CD8-positive, alpha-beta memory T cell (primary cell): Measurements from ENCODE around the gene MARK1. TPM values are rescaled to one million over a fixed set of nuclear protein-coding genes. Genes with fewer than 3 reads are reported as not detected.

Source experiments
- CTCF ChIA-PET: fragments of 350-600 bp; sonication (Branson Sonifier 250); formaldehyde crosslinking; loops from one replicate; lab custom pipeline; 2021; ENCODE audit warnings: antibody characterized with exemption; lab: Charles Lee
- POLR2A ChIA-PET: fragments of 350-600 bp; sonication (Branson Sonifier 250); formaldehyde crosslinking; loops from one replicate; lab custom pipeline; 2021; ENCODE audit warnings: antibody characterized with exemption; lab: Charles Lee
- DNase-seq, 5 donors: peaks; one replicate each; pipeline versions ENCODE4 v3.0.0 to v3.0.0-alpha.2; 2020 to 2022; ENCODE audit warnings: mixed read lengths in 1 of 5
- H3K27ac ChIP-seq: one replicate; pipeline ENCODE4 v1.7.0; 2013; ENCODE audit warnings: low read depth, mild to moderate bottlenecking, low read length, moderate library complexity
- H3K27me3 ChIP-seq: 2 replicates; pipeline ENCODE4 v1.7.0; 2013; ENCODE audit warnings: low read length, mild to moderate bottlenecking; ENCODE audit not compliant: insufficient read depth, poor library complexity, severe bottlenecking
- H3K36me3 ChIP-seq: 2 replicates; pipeline ENCODE4 v1.7.0; 2013; ENCODE audit warnings: mild to moderate bottlenecking, low read length, moderate library complexity; ENCODE audit not compliant: insufficient read depth
- H3K4me1 ChIP-seq: 2 replicates; pipeline ENCODE4 v1.7.0; 2013; ENCODE audit warnings: mild to moderate bottlenecking, low read length, moderate library complexity; ENCODE audit not compliant: insufficient read depth
- H3K4me3 ChIP-seq: 2 replicates; pipeline ENCODE4 v1.7.0; 2013; ENCODE audit warnings: mild to moderate bottlenecking, low read length
- H3K9me3 ChIP-seq: 2 replicates; pipeline ENCODE4 v1.7.0; 2013; ENCODE audit warnings: mild to moderate bottlenecking, low read length
- H3K27ac Mint-ChIP-seq, 8 donors: one replicate each; pipeline ENCODE4 v1.8.0; 2020 to 2021; ENCODE audit warnings: mixed read lengths in 8 of 8, mild to moderate bottlenecking in 6 of 8, inconsistent platforms in 3 of 8, moderate library complexity in 3 of 8
- H3K27me3 Mint-ChIP-seq, 2 donors: one replicate each; pipeline ENCODE4 v1.8.0; 2020 to 2021; ENCODE audit warnings: mixed read lengths in 2 of 2, mild to moderate bottlenecking in 1 of 2, moderate library complexity in 1 of 2
- H3K36me3 Mint-ChIP-seq, 3 donors: one replicate each; pipeline ENCODE4 v1.8.0; 2020 to 2021; ENCODE audit warnings: mixed read lengths in 3 of 3, inconsistent platforms in 1 of 3, mild to moderate bottlenecking in 1 of 3
- H3K4me1 Mint-ChIP-seq, 3 donors: one replicate each; pipeline ENCODE4 v1.8.0; 2020 to 2021; ENCODE audit warnings: mixed read lengths in 3 of 3, inconsistent platforms in 1 of 3, mild to moderate bottlenecking in 1 of 3
- H3K4me3 Mint-ChIP-seq, 7 donors: one replicate each; pipeline ENCODE4 v1.8.0; 2020 to 2021; ENCODE audit warnings: mixed read lengths in 7 of 7, mild to moderate bottlenecking in 6 of 7, moderate library complexity in 4 of 7, inconsistent platforms in 2 of 7
- H3K9me3 Mint-ChIP-seq, 5 donors: one replicate each; pipeline ENCODE4 v1.8.0; 2020 to 2022; ENCODE audit warnings: mixed read lengths in 5 of 5, mild to moderate bottlenecking in 3 of 5, moderate library complexity in 2 of 5, inconsistent platforms in 1 of 5
- polyA plus RNA-seq: library from polyadenylated mRNA; unstranded; fragments of 300-500 nt; fragmentation: Illumina TruSeq; gene quantifications from one replicate; pipeline ENCODE4 v1.2.3, GENCODE V29; 2021
- total RNA-seq, 2 experiments: library from RNA; stranded (reverse); gene quantifications; one replicate each; pipeline ENCODE4 v1.2.3, GENCODE V29; 2021

The MARK1 gene
- total and polyA plus RNA-seq, 3 experiments from 2014 or later: 0.09 TPM; not detected in 2

DNA sequence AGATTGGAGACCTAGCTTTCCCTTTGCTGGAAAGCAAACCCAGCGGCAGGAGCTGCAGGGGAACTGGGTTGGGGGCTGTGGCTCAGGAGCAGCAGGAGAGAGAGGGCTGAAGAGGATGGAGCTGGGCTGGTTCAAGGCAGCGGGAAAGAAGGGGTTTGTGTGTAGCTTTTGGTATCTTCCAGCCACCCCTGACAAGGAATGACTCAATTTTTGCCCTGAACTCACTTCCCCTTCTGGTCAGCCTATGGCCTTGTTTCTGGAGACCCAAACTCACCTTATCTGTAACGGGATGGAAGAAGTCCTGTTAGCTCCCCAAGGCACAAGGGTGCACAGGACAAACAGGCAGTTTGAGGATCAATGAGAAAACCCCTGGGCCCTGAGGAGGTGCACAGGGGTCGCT is 175.4 kb downstream of the MARK1 start:
- Mint-ChIP-seq H3K4me3 (no peak overlapping the region), H3K27me3 (peaks cover 14 to 36% of the 10 kb centered on the region in 2 donors), H3K9me3 (peaks cover 0 to 2% (median 0%) of the 10 kb centered on the region in 5 donors), H3K4me1 (no peaks in the 10 kb centered on the region), H3K36me3 (no peaks in the 10 kb centered on the region), H3K27ac (no peak overlapping the region)
- no peaks in the 10 kb centered on the region for H3K4me1 ChIP-seq
- no peak for DNase-seq
- H3K4me3 ChIP-seq: no peak overlapping the region
- H3K9me3 ChIP-seq: no peaks in the 10 kb centered on the region
- H3K27ac ChIP-seq: no peak overlapping the region
- H3K36me3 ChIP-seq: no peaks in the 10 kb centered on the region
- no peaks in the 10 kb centered on the region for H3K27me3 ChIP-seq
- ChIA-PET CTCF (no interaction called here), POLR2A (no interaction called here)

DNA sequence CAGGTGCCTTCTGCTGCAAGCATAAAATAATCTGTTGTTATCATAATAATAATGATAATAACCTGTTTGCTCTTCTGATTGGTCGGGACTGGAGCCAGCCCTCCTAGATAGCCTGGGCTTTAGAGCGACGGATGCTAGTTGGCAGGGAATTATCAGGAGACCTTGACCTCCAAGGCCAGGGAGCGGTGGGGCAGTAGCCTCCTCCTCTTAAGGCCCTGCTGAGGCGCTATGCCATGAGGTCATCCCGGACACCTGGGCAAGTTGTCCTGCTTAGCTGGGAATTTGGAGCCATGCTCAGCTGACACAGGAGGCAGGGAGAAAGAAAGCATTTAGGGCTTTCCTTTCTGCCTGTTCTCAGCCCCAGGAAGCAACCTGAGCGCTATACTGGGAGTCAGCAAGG is 177.8 kb downstream of the MARK1 start:
- DNase-seq: no peak

DNA sequence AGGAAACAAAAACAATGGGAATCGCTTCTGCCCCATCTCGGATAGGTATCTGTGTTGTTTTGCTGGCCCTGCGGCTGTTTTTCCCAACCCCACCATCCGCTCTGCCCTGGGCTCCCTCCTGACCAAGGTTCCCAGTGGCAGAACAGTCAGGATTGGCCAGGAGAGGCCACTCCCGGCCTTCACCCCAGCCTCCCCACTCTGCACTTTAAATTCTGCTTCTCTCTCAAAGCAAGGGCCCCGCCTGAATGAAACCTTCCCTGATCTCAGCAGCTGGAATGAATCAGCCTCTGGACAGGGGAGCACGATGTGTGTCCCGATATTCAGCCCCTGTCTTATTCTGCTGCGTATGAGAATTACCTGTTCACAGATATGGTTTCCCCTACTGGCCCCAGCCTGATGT is 178.5 kb downstream of the MARK1 start:
- no peak overlapping the region for H3K4me3 Mint-ChIP-seq
- H3K27ac Mint-ChIP-seq: peak overlapping the region in 1 of 8 donors; percentile 8
- no peak overlapping the region for H3K4me3 ChIP-seq
- H3K27ac ChIP-seq: no peak overlapping the region
- ChIA-PET CTCF (no interaction called here), POLR2A (no interaction called here)
- H3K4me1 Mint-ChIP-seq: no peaks in the 10 kb centered on the region
- no peaks in the 10 kb centered on the region for H3K36me3 ChIP-seq
- no peak for DNase-seq
- peaks cover 11 to 33% of the 10 kb centered on the region in 2 donors for H3K27me3 Mint-ChIP-seq
- H3K9me3 Mint-ChIP-seq: peaks cover 0 to 2% (median 0%) of the 10 kb centered on the region in 5 donors
- H3K36me3 Mint-ChIP-seq: no peaks in the 10 kb centered on the region
- no peaks in the 10 kb centered on the region for H3K4me1 ChIP-seq
- no peaks in the 10 kb centered on the region for H3K27me3 ChIP-seq
- no peaks in the 10 kb centered on the region for H3K9me3 ChIP-seq

More for the DNA sequence above, 177.8 kb downstream of the MARK1 start:
- H3K9me3 Mint-ChIP-seq: peaks cover 0 to 2% (median 0%) of the 10 kb centered on the region in 5 donors
- no peak overlapping the region for H3K4me3 Mint-ChIP-seq
- H3K27me3 ChIP-seq: no peaks in the 10 kb centered on the region
- H3K4me1 ChIP-seq: no peaks in the 10 kb centered on the region
- ChIA-PET POLR2A (no interaction called here), CTCF (no interaction called here)
- no peak overlapping the region for H3K27ac Mint-ChIP-seq
- H3K36me3 ChIP-seq: no peaks in the 10 kb centered on the region
- no peak overlapping the region for H3K27ac ChIP-seq
- H3K36me3 Mint-ChIP-seq: no peaks in the 10 kb centered on the region
- no peaks in the 10 kb centered on the region for H3K4me1 Mint-ChIP-seq
- no peak overlapping the region for H3K4me3 ChIP-seq
- peaks cover 14 to 33% of the 10 kb centered on the region in 2 donors for H3K27me3 Mint-ChIP-seq
- H3K9me3 ChIP-seq: no peaks in the 10 kb centered on the region

DNA sequence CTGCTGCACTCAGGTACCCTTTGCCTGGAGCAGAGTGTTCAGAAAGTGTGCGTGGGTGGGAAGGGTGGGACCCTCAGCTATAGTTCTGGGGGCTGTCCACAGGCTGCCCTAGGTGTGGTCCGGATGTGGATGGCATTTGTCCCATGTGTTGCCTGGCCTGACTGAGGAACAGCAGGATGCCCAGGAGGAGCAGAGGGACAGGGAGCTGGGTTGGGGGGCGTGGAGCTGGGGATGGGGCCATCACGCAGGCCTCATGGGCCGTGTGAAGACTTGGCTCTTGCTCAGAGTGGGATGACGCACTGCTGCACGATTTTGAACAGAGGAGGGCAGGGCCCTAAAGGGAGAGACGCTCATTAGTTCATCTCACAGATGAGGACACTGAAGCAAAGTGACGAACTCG is 179.2 kb downstream of the MARK1 start:
- no peaks in the 10 kb centered on the region for H3K4me1 Mint-ChIP-seq
- DNase-seq: no peak
- no peak overlapping the region for H3K27ac ChIP-seq
- H3K27me3 ChIP-seq: no peaks in the 10 kb centered on the region
- POLR2A ChIA-PET: no interaction called here
- no peak overlapping the region for H3K4me3 ChIP-seq
- no peaks in the 10 kb centered on the region for H3K9me3 ChIP-seq
- CTCF ChIA-PET: no interaction called here
- H3K36me3 Mint-ChIP-seq: no peaks in the 10 kb centered on the region
- no peaks in the 10 kb centered on the region for H3K4me1 ChIP-seq
- no peak overlapping the region for H3K4me3 Mint-ChIP-seq
- H3K9me3 Mint-ChIP-seq: peaks cover 0 to 2% (median 0%) of the 10 kb centered on the region in 5 donors
- H3K27ac Mint-ChIP-seq: no peak overlapping the region
- peaks cover 8 to 27% of the 10 kb centered on the region in 2 donors for H3K27me3 Mint-ChIP-seq
- H3K36me3 ChIP-seq: no peaks in the 10 kb centered on the region

DNA sequence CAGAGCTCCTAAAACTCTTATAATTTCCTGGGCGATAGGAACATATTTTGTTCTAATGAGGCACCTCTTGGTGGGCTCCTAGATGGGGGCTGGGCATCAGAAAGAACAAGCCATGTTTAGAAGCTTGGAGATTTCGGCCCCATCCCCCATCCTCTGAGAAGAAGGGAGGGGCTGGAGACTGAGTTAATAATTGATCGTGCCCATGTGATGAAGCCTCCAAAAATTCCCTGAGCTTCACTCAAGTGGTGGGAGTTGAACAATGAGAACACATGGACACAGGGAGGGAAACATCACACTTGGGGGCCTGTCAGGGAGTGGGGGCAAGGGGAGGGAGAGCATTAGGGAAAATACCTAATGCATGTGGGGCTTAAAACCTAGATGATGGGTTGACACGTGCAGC is 180.3 kb downstream of the MARK1 start:
- no peak for DNase-seq
- no peaks in the 10 kb centered on the region for H3K9me3 ChIP-seq
- POLR2A ChIA-PET: no interaction called here
- CTCF ChIA-PET: no interaction called here
- H3K4me3 Mint-ChIP-seq: no peak overlapping the region
- no peak overlapping the region for H3K27ac ChIP-seq
- no peak overlapping the region for H3K4me3 ChIP-seq
- peaks cover 0 to 2% (median 0%) of the 10 kb centered on the region in 5 donors for H3K9me3 Mint-ChIP-seq
- H3K27me3 ChIP-seq: no peaks in the 10 kb centered on the region
- no peaks in the 10 kb centered on the region for H3K36me3 Mint-ChIP-seq
- H3K36me3 ChIP-seq: no peaks in the 10 kb centered on the region
- H3K4me1 Mint-ChIP-seq: no peaks in the 10 kb centered on the region
- no peaks in the 10 kb centered on the region for H3K4me1 ChIP-seq
- H3K27me3 Mint-ChIP-seq: peaks cover 8 to 19% of the 10 kb centered on the region in 2 donors
- H3K27ac Mint-ChIP-seq: no peak overlapping the region

DNA sequence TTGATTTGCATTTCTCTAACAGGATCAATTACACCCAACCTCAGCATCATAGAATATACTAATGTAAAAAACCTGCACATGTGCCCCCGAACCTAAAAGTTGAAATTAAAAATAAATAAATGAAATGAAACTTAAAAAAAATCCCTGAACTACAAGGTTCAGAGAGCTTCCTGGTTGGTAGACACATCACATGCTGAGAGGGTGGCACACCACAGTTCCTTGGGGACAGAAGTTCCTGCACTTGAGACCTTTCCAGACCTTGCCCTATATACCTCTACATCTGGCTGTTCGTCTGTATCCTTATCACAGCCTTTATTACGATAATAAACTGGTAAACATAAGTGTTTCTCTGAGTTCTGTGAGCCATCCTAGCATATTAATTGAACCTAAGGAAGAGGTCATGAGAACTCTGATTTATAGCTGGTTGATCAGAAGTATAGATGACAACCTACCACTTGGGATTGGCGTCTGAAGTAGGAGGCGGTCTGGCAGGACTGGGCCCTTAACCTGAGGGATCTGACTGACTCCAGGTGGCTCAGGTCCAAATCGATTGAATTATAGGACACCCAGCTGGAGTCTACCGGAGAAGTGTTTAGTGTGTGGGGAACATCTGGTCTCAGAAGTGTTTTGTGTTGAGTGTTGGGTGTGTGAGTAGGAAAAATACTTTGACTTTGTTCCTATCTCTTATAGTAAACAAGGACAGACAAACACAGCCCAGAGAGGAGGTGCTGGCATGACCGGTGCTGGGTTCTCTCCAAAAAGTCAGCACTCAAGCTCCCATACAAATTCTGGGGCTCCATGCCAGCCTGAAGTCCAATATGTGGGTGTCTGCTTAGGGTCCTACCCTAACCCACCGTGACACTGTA is 181.2 kb downstream of the MARK1 start:
- ChIA-PET POLR2A (no interaction called here), CTCF (no interaction called here)
- no peaks in the 10 kb centered on the region for H3K27me3 ChIP-seq
- no peaks in the 10 kb centered on the region for H3K9me3 ChIP-seq
- Mint-ChIP-seq H3K27ac (no peak overlapping the region), H3K4me3 (no peak overlapping the region), H3K4me1 (no peaks in the 10 kb centered on the region), H3K9me3 (no peaks in the 10 kb centered on the region), H3K27me3 (peaks cover 8 to 18% of the 10 kb centered on the region in 2 donors), H3K36me3 (no peaks in the 10 kb centered on the region)
- no peaks in the 10 kb centered on the region for H3K36me3 ChIP-seq
- no peak overlapping the region for H3K4me3 ChIP-seq
- H3K4me1 ChIP-seq: no peaks in the 10 kb centered on the region
- no peak overlapping the region for H3K27ac ChIP-seq
- no peak for DNase-seq

DNA sequence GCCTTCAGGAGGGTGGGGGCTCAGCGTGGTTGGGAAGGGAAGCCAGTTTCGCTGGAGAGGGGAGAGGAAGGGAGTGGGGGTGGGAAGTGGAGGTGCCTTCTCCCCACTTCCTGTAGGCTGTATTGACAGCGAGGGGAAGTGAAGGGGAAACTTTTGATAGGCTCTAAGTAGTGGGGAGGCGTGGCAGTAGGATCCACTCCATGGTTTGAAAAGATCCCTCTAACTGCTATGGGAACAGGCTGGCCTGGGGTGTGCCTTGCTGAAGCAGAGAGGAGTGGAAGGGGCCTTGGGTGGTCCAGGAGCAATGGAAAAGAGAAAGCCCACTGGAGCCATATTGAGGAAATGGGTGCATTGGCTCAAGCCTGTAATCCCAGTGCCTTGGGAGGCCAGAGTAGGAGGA is 182.4 kb downstream of the MARK1 start:
- H3K27me3 Mint-ChIP-seq: peaks cover 8 to 18% of the 10 kb centered on the region in 2 donors
- Histone ChIP-seq H3K27ac (no peak overlapping the region), H3K9me3 (no peaks in the 10 kb centered on the region), H3K36me3 (no peaks in the 10 kb centered on the region), H3K4me1 (no peaks in the 10 kb centered on the region), H3K4me3 (no peak overlapping the region), H3K27me3 (no peaks in the 10 kb centered on the region)
- ChIA-PET POLR2A (no interaction called here), CTCF (no interaction called here)
- no peak for DNase-seq
- no peak overlapping the region for H3K4me3 Mint-ChIP-seq
- H3K36me3 Mint-ChIP-seq: no peaks in the 10 kb centered on the region
- H3K4me1 Mint-ChIP-seq: no peaks in the 10 kb centered on the region
- H3K9me3 Mint-ChIP-seq: peaks cover 0 to 4% (median 0%) of the 10 kb centered on the region in 5 donors
- H3K27ac Mint-ChIP-seq: no peak overlapping the region

DNA sequence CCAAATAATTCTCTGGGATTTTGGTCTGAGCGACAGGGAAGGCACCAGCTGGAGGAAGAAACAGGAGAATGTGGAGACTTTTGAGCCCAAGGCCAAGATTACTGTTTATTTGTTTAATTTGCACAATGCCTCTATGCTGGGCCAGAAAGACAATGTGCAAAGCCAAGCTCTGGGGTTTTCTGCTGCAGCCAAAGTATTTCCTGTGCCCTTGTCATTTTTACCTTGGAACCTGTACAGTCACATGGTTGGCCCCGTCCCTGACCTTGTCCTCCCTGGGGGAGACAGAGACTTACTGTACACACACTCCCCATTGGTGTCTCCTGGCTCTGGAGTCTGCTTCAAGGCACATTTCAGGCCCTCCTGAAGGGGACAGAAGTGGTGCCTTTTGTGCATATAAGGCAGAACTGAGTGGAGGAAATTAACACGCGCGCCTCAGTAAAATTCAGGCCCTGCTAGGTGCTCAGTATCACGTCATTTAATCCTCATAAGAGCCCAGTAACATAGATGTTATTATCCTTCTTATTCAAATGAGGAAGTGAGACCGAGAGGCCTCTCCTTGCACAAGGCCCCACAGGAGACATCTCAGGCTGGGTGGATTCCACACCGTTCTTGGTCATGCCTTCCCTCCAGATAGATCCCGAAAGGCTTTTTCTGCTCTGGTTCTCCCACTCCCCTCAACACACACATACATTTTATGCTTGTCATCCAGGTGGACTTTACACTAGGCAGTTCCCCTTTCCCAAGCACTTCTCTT is 183.3 kb downstream of the MARK1 start:
- Mint-ChIP-seq H3K9me3 (peaks cover 0 to 4% (median 0%) of the 10 kb centered on the region in 5 donors), H3K36me3 (no peaks in the 10 kb centered on the region), H3K4me3 (no peak overlapping the region), H3K27ac (no peak overlapping the region), H3K27me3 (peaks cover 4 to 18% of the 10 kb centered on the region in 2 donors), H3K4me1 (no peaks in the 10 kb centered on the region)
- Histone ChIP-seq H3K27me3 (no peaks in the 10 kb centered on the region), H3K36me3 (no peaks in the 10 kb centered on the region), H3K4me1 (no peaks in the 10 kb centered on the region), H3K9me3 (no peaks in the 10 kb centered on the region), H3K27ac (no peak overlapping the region), H3K4me3 (no peak overlapping the region)
- ChIA-PET POLR2A (no interaction called here), CTCF (no interaction called here)
- no peak for DNase-seq
